AG04449 (cell line): ENCODE data around the gene TLL2.

Experiments
- CTCF ChIA-PET: fragments of 350-600 bp; formaldehyde crosslinking; extraction: SDS; loops from one replicate; lab custom pipeline; 2021; ENCODE audit warnings: antibody characterized with exemption; lab: Yijun Ruan, JAX
- POLR2A ChIA-PET: fragments of 400-600, 350-600 bp; formaldehyde crosslinking; extraction: SDS; loops from one replicate; lab custom pipeline; 2020; ENCODE audit warnings: antibody characterized with exemption, inconsistent platforms; lab: Yijun Ruan, JAX
- DNase-seq: peaks from one replicate; pipeline ENCODE4 v3.0.0-alpha.2; 2010; ENCODE audit warnings: low read depth, low spot score
- H3K4me3 ChIP-seq: 2 replicates; pipeline ENCODE4 v1.5.1; 2011; ENCODE audit warnings: low read depth, mild to moderate bottlenecking, control low read depth, low read length
- CTCF ChIP-seq: IDR thresholded peaks from one replicate; pipeline ENCODE4 v1.5.1; 2011; ENCODE audit warnings: mild to moderate bottlenecking, moderate library complexity, low read length, control low read depth, inconsistent platforms; ENCODE audit not compliant: insufficient read depth; ENCODE audit errors: missing control alignments

The TLL2 gene

GRCh38 chr10:96374639-96374984 is 139.1 kb downstream of the TLL2 start:
- peak overlapping the region; percentile 58 for H3K4me3 ChIP-seq
- DNase-seq, result no peak
- no peak for TF ChIP-seq CTCF
- ChIA-PET POLR2A (interaction anchor here (0.7 to 1.2 kb wide), 2 partner anchors 138 to 300 kb away, joined by 4 to 5 read pairs; no protein-coding TSS in a partner anchor), CTCF (interaction anchor here (0.6 to 12.5 kb wide), 46 partner anchors 9 to 860 kb away, joined by 3 to 253 read pairs (median 5); partner anchors contain the start of genes OPALIN and TLL2)

- ChIA-PET CTCF (interaction anchor here (0.6 to 12.5 kb wide), 16 partner anchors 9 to 837 kb away, joined by 3 to 253 read pairs (median 8); partner anchors contain the start of genes OPALIN and TLL2), POLR2A (interaction anchor here (1.2 kb wide), 1 partner anchor 138 kb away, joined by 4 read pairs; no protein-coding TSS in a partner anchor)
- H3K4me3 ChIP-seq, result no peak overlapping the region
- no peak for TF ChIP-seq CTCF
- DNase-seq, result no peak
Measured at GRCh38 chr10:96374004-96374403, 139.7 kb downstream of the TLL2 start.

GRCh38 chr10:96371356-96371755 is 142.4 kb downstream of the TLL2 start:
- DNase-seq, result no peak
- H3K4me3 ChIP-seq, result no peak overlapping the region
- TF ChIP-seq CTCF, result no peak
- CTCF ChIA-PET, result interaction anchor here (0.7 to 12.5 kb wide), 21 partner anchors 9 to 453 kb away, joined by 3 to 253 read pairs (median 5); partner anchors contain the start of genes OPALIN and TLL2
- POLR2A ChIA-PET, result no interaction called here

DNA sequence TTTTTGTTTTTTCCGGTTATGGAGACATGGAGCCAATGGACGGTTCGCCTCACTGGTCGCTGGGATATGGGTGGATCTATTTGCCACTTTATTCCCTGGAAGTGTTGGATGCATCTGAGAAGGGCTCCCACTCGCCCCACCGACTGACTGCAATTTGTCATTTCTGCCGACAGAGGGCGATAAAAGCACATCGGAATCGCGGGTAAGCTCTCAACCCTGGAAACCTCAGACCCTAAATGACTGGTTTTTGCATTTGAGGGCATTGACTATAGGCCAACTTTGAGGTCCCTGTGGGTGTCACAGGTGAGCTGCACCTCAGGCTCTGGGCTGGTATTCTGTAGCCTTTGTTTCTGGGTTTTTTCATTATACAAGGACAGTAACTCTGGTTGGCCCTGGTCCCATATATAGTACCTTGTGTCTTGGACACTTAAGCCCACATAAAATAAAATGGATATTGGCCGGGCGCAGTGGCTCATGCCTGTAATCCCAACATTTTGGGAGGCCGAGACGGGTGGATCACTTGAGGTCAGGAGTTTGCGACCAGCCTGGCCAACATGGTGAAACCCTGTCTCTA is 143.1 kb downstream of the TLL2 start:
- CTCF ChIA-PET, result interaction anchor here (0.7 to 12.5 kb wide), 35 partner anchors 8 to 840 kb away, joined by 3 to 253 read pairs (median 4); partner anchors contain the start of genes OPALIN and TLL2

GRCh38 chr10:96369890-96370583 is 143.7 kb downstream of the TLL2 start:
- TF ChIP-seq CTCF, result no peak
- DNase-seq, result no peak
- ChIA-PET POLR2A (no interaction called here), CTCF (interaction anchor here (0.8 to 12.5 kb wide), 27 partner anchors 8 to 840 kb away, joined by 3 to 253 read pairs (median 4); partner anchors contain the start of genes OPALIN and TLL2)
- no peak overlapping the region for H3K4me3 ChIP-seq

More for the DNA sequence above, 143.1 kb downstream of the TLL2 start:
- POLR2A ChIA-PET, result no interaction called here
- DNase-seq, result no peak
- TF ChIP-seq CTCF, result peak; percentile 80
- no peak overlapping the region for H3K4me3 ChIP-seq

DNA sequence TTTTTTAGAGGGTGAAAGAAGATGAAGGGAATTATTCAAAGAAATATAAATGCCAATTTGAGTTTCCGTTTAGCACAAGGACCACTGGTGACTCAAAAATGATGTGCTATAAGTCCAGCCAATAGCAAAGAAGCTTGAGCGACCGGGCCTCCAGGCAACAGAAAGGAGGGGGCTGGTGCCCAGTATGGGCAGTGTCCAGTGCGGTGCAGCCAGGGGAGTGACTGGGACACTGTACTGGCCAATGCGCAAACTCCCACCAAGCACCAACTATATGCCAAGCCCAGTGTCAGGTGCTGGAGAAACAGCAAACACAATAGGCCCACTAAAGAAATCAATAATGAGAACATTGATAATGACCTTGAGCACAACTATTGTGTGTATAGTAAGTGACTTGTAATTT is 144.8 kb downstream of the TLL2 start:
- CTCF ChIA-PET, result interaction anchor here (1.3 to 12.5 kb wide), 3 partner anchors 17 to 841 kb away, joined by 3 to 253 read pairs (median 17); partner anchors contain the start of gene TLL2
- TF ChIP-seq CTCF, result no peak

More for the DNA sequence above, 144.8 kb downstream of the TLL2 start:
- no peak overlapping the region for H3K4me3 ChIP-seq
- no peak for DNase-seq
- POLR2A ChIA-PET, result no interaction called here
